Right lobe of liver (tissue), 4 donors: ENCODE measurements around the gene SRPK1.

Source experiments
- POLR2A ChIP-seq: fragments of 450-650 bp; IDR thresholded peaks from one replicate; pipeline ENCODE4 v1.6.1; 2017; ENCODE audit warnings: antibody characterized with exemption, mild to moderate bottlenecking
- TF ChIP-seq, protein P1 (sequence below), 4 donors: fragments of 200-600 bp in 3 of 4; fragments of 450-650 bp in 1 of 4; IDR thresholded peaks; one replicate each; pipeline versions ENCODE4 v1.5.1 to v1.8.0; 2016 to 2022; ENCODE audit warnings: antibody characterized with exemption in 4 of 4, mild to moderate bottlenecking in 2 of 4
- donor health status: DM: no; HTN: no; CAD: no.
- donor health status: DM: no; HTN: no; CAD: no.
- donor health status: DM: no; HTN: yes; CAD: no.

DNA sequence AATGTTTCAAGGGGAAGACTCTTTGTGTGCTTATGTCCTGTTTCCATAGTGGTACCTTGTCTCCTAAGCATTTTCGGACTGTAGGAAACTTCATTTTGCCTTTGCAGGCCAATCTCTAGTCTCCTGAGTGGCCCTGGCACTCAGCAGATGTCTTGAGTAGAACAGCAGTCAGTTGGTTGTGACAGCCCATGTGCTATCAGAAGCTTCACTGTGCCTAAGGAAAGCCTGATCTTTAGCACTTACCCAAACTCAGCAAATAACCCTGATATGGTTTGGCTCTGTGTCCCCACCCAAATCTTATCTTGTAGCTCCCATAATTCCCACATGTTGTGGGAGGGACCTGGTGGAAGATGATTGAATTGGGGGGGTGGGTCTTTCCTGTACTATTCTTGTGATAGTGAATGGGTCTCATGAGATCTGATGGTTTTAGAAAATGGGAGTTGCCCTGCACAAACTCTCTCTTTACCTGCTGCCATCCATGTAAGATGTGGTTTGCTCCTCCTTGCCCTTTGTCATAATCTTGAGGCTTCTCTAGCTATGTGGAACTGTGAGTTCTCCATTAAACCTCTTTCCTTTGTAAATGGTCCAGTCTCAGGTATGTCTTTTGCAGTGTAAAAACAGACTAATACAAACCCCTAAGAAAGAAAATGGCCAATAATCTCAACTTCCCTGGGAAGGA is 15.9 kb upstream of the SRPK1 start:
- TF ChIP-seq, protein P1, sequence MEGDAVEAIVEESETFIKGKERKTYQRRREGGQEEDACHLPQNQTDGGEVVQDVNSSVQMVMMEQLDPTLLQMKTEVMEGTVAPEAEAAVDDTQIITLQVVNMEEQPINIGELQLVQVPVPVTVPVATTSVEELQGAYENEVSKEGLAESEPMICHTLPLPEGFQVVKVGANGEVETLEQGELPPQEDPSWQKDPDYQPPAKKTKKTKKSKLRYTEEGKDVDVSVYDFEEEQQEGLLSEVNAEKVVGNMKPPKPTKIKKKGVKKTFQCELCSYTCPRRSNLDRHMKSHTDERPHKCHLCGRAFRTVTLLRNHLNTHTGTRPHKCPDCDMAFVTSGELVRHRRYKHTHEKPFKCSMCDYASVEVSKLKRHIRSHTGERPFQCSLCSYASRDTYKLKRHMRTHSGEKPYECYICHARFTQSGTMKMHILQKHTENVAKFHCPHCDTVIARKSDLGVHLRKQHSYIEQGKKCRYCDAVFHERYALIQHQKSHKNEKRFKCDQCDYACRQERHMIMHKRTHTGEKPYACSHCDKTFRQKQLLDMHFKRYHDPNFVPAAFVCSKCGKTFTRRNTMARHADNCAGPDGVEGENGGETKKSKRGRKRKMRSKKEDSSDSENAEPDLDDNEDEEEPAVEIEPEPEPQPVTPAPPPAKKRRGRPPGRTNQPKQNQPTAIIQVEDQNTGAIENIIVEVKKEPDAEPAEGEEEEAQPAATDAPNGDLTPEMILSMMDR (IDR thresholded peaks at IDR 0.05) = no peak
- no peak for TF ChIP-seq POLR2A
